ENCODE measurements around the gene TASP1. TPM values are rescaled to one million over a fixed set of nuclear protein-coding genes. Genes with fewer than 3 reads are reported as not detected.

The TASP1 gene
- total RNA-seq, 1 experiment from 2014 or later: 8.9 TPM

DNA sequence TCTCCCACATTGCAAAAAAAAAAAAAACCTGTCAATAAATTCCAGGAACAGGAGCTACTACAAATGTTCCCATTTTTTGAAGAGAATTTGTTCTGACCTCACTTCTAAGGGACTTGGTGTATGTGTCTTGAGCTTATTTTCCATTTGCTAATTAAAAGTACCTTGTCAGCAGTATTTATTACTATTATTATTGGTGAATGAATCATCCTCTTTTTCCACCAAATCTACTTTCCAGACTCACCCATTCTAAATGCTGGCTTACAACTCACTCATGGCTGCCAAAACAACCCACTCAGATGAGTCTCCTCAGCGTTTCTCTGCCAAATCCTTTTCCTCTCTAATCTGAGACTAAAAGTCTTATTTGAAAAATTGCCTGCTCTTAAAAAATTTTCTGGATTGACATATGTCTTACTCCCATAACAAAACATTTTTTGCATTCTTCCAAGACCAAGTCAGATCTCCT is 33.2 kb upstream of the TASP1 start:
- ATAC-seq (no peak), DNase-seq (ENCODE audit: low read depth, low spot score) (no peak)
- intact Hi-C loops (cut with micrococcal nuclease; ENCODE audit: unreplicated experiment) (no loop called here), in situ Hi-C loops (cut with HindIII; ENCODE audit: low pct_unique_long_range_greater_than_20kb, low sequenced_read_pairs) (no loop called here)
- H3K9me3 ChIP-seq (ENCODE audit: control insufficient read depth, insufficient read depth, low read depth, low read length): no peaks in the 10 kb centered on the region
- no peaks in the 10 kb centered on the region for H3K4me1 ChIP-seq (ENCODE audit: control insufficient read depth, insufficient read depth, low read length)
- ChIA-PET POLR2A (no interaction called here), CTCF (no interaction called here)
- H3K27me3 ChIP-seq (ENCODE audit: control insufficient read depth, insufficient read depth, low read length): peaks cover 4% of the 10 kb centered on the region; the same call in 1 of the 2 replicates
- TF ChIP-seq, protein P1, sequence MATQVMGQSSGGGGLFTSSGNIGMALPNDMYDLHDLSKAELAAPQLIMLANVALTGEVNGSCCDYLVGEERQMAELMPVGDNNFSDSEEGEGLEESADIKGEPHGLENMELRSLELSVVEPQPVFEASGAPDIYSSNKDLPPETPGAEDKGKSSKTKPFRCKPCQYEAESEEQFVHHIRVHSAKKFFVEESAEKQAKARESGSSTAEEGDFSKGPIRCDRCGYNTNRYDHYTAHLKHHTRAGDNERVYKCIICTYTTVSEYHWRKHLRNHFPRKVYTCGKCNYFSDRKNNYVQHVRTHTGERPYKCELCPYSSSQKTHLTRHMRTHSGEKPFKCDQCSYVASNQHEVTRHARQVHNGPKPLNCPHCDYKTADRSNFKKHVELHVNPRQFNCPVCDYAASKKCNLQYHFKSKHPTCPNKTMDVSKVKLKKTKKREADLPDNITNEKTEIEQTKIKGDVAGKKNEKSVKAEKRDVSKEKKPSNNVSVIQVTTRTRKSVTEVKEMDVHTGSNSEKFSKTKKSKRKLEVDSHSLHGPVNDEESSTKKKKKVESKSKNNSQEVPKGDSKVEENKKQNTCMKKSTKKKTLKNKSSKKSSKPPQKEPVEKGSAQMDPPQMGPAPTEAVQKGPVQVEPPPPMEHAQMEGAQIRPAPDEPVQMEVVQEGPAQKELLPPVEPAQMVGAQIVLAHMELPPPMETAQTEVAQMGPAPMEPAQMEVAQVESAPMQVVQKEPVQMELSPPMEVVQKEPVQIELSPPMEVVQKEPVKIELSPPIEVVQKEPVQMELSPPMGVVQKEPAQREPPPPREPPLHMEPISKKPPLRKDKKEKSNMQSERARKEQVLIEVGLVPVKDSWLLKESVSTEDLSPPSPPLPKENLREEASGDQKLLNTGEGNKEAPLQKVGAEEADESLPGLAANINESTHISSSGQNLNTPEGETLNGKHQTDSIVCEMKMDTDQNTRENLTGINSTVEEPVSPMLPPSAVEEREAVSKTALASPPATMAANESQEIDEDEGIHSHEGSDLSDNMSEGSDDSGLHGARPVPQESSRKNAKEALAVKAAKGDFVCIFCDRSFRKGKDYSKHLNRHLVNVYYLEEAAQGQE (IDR thresholded peaks at IDR 0.05; ENCODE audit: insufficient read depth in 1 of 2, low read depth in 2 of 2, low read length in 1 of 2): no peak
- TF ChIP-seq CTCF (IDR thresholded peaks at IDR 0.05) (no peak), POLR2AphosphoS5 (IDR thresholded peaks at IDR 0.05; ENCODE audit: low read depth, low read length) (no peak), SIN3A (IDR thresholded peaks at IDR 0.05; ENCODE audit: borderline replicate concordance, insufficient read depth, low read depth, low read length) (no peak), TCF7L2 (IDR thresholded peaks at IDR 0.05; ENCODE audit: low read depth, low read length) (no peak)
- H3K27ac ChIP-seq (ENCODE audit: low read length): no peak overlapping the region
- BruUV-seq (replicated peaks): no TSS peak
- no peak overlapping the region for H3K4me3 ChIP-seq (ENCODE audit: low read depth in 2 of 2, low read length in 2 of 2)
- no peaks in the 10 kb centered on the region for H3K36me3 ChIP-seq (ENCODE audit: control insufficient read depth, insufficient read depth, low read length)

DNA sequence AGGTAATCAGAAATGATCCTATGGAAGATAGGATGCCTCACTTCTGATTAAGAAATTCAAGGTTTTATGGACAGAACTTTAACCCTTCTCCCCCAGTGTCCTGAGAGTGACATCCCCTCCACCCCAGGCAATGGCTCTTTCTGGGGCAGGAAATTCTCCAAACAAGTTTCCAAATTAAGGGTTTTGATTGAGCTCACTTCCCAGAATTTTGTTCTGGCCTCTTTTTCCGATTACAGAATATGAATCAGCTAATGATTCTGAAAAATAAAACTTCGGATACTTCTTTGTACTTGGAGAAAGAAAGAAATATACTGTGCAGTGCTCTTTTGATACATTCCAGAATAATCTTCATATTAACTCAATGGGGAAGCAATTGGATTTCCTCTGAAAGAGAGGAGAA is 32.8 kb upstream of the TASP1 start:
- Histone ChIP-seq H3K4me3 (ENCODE audit: low read depth in 2 of 2, low read length in 2 of 2) (no peak overlapping the region), H3K4me1 (ENCODE audit: control insufficient read depth, insufficient read depth, low read length) (no peaks in the 10 kb centered on the region), H3K27ac (ENCODE audit: low read length) (no peak overlapping the region), H3K36me3 (ENCODE audit: control insufficient read depth, insufficient read depth, low read length) (no peaks in the 10 kb centered on the region), H3K27me3 (ENCODE audit: control insufficient read depth, insufficient read depth, low read length) (peaks cover 4% of the 10 kb centered on the region; the same call in 1 of the 2 replicates), H3K9me3 (ENCODE audit: control insufficient read depth, insufficient read depth, low read depth, low read length) (no peaks in the 10 kb centered on the region)
- BruUV-seq (replicated peaks): no TSS peak
- DNase-seq (ENCODE audit: low read depth, low spot score) (no peak), ATAC-seq (no peak)
- intact Hi-C loops (cut with micrococcal nuclease; ENCODE audit: unreplicated experiment): no loop called here
- in situ Hi-C loops (cut with HindIII; ENCODE audit: low pct_unique_long_range_greater_than_20kb, low sequenced_read_pairs): no loop called here
- TF ChIP-seq SIN3A (IDR thresholded peaks at IDR 0.05; ENCODE audit: borderline replicate concordance, insufficient read depth, low read depth, low read length) (no peak), POLR2AphosphoS5 (IDR thresholded peaks at IDR 0.05; ENCODE audit: low read depth, low read length) (no peak), TCF7L2 (IDR thresholded peaks at IDR 0.05; ENCODE audit: low read depth, low read length) (no peak), CTCF (IDR thresholded peaks at IDR 0.05) (no peak)
- TF ChIP-seq, protein P1 (IDR thresholded peaks at IDR 0.05; ENCODE audit: insufficient read depth in 1 of 2, low read depth in 2 of 2, low read length in 1 of 2): no peak
- ChIA-PET CTCF (no interaction called here), POLR2A (interaction anchor here (0.6 kb wide), 1 partner anchor 561 kb away, joined by 3 read pairs; no protein-coding TSS in a partner anchor)

All from Panc1 (cell line).